IMR-90 (cell line): ENCODE data around the gene NFATC3. TPM values are rescaled to one million over a fixed set of nuclear protein-coding genes. Genes with fewer than 3 reads are reported as not detected.

ENCODE experiments used
- ATAC-seq: fragments of 200-7000 bp; cut with Tn5 transposase; 2 replicates; pipeline ENCODE4 v1.9.1; 2020; ENCODE audit warnings: low read depth, mild to moderate bottlenecking, moderate library complexity
- BruUV-seq: library from RNA; stranded (reverse); fragments of 400-500 nt; replicated peaks from 2 replicates; lab custom pipeline; 2021; lab: Mats Ljungman, UMichigan
- CTCF ChIA-PET: fragments of 300-600 bp; formaldehyde crosslinking; extraction: SDS; loops from one replicate; lab custom pipeline; 2021; ENCODE audit warnings: antibody characterized with exemption; lab: Yijun Ruan, JAX
- POLR2A ChIA-PET: fragments of 300-600 bp; sonication (Branson Sonifier 250); formaldehyde crosslinking; loops from one replicate; lab custom pipeline; 2022; ENCODE audit warnings: antibody characterized with exemption; ENCODE audit not compliant: unreplicated experiment; lab: Charles Lee
- DNase-seq: peaks from one replicate; pipeline ENCODE4 v3.0.0; 2013
- H2AFZ ChIP-seq: replicated peaks from 2 replicates; pipeline ENCODE3; 2013; ENCODE audit warnings: low read length, mild to moderate bottlenecking; ENCODE audit not compliant: poor library complexity
- H2AK5ac ChIP-seq: 2 replicates; pipeline ENCODE4 v1.6.1; 2013; ENCODE audit warnings: low read depth, low read length, inconsistent platforms
- H2AK9ac ChIP-seq: replicated peaks from 2 replicates; pipeline ENCODE3; 2013; ENCODE audit warnings: mild to moderate bottlenecking, low read depth, low read length, moderate library complexity; ENCODE audit not compliant: poor library complexity
- H2BK120ac ChIP-seq: 2 replicates; pipeline ENCODE4 v1.6.1; 2013; ENCODE audit warnings: low read depth, low read length, inconsistent platforms
- H2BK15ac ChIP-seq: 3 replicates; pipeline ENCODE4 v1.6.1; 2013; ENCODE audit warnings: low read depth, low read length, inconsistent platforms
- H2BK20ac ChIP-seq: 2 replicates; pipeline ENCODE4 v1.6.1; 2013; ENCODE audit warnings: low read depth, mild to moderate bottlenecking, inconsistent platforms, low read length, moderate library complexity
- H2BK5ac ChIP-seq: 2 replicates; pipeline ENCODE4 v1.6.1; 2013; ENCODE audit warnings: mild to moderate bottlenecking, low read depth, low read length, inconsistent platforms; ENCODE audit not compliant: poor library complexity, severe bottlenecking
- H3K14ac ChIP-seq: replicated peaks from 2 replicates; pipeline ENCODE4 v1.6.1; 2013; ENCODE audit warnings: low read depth, low read length, inconsistent platforms
- H3K18ac ChIP-seq: 2 replicates; pipeline ENCODE4 v1.6.1; 2013; ENCODE audit warnings: low read depth, low read length, control low read depth
- H3K23ac ChIP-seq: 2 replicates; pipeline ENCODE4 v1.6.1; 2013; ENCODE audit warnings: low read depth, low read length, inconsistent platforms
- H3K27ac ChIP-seq: 2 replicates; pipeline ENCODE4 v1.5.1; 2013; ENCODE audit warnings: mild to moderate bottlenecking, control low read depth, low read length; ENCODE audit not compliant: insufficient read depth
- H3K27me3 ChIP-seq: 2 replicates; pipeline ENCODE4 v1.6.1; 2013; ENCODE audit warnings: low read length; ENCODE audit not compliant: control insufficient read depth, insufficient read depth
- H3K36me3 ChIP-seq: 2 replicates; pipeline ENCODE4 v1.6.1; 2013; ENCODE audit warnings: low read length, mixed read lengths; ENCODE audit not compliant: control insufficient read depth, insufficient read depth
- H3K4ac ChIP-seq: 2 replicates; pipeline ENCODE4 v1.6.1; 2013; ENCODE audit warnings: low read depth, low read length, inconsistent platforms
- H3K4me1 ChIP-seq: 2 replicates; pipeline ENCODE4 v1.6.1; 2013; ENCODE audit warnings: low read length, mixed read lengths; ENCODE audit not compliant: control insufficient read depth, insufficient read depth
- H3K4me2 ChIP-seq: 2 replicates; pipeline ENCODE4 v1.6.1; 2013; ENCODE audit warnings: low read depth, mild to moderate bottlenecking, control low read depth, low read length, moderate library complexity
- H3K4me3 ChIP-seq: 2 replicates; pipeline ENCODE4 v1.5.1; 2013; ENCODE audit warnings: low read depth, mild to moderate bottlenecking, control low read depth, low read length, moderate library complexity; ENCODE audit not compliant: insufficient read depth
- H3K56ac ChIP-seq: 2 replicates; pipeline ENCODE4 v1.6.1; 2013; ENCODE audit warnings: low read length, inconsistent platforms; ENCODE audit not compliant: insufficient read depth; ENCODE audit errors: extremely low read depth
- H3K79me1 ChIP-seq, 2 experiments: 2 replicates each; pipeline ENCODE4 v1.6.1; 2013; ENCODE audit warnings: low read length in 2 of 2, inconsistent platforms in 1 of 2, low read depth in 1 of 2
- H3K9ac ChIP-seq: 2 replicates; pipeline ENCODE4 v1.6.1; 2013; ENCODE audit warnings: low read depth, low read length, control low read depth
- H3K9me1 ChIP-seq: 2 replicates; pipeline ENCODE4 v1.6.1; 2013; ENCODE audit warnings: low read length, inconsistent platforms; ENCODE audit not compliant: insufficient read depth
- H3K9me3 ChIP-seq: 2 replicates; pipeline ENCODE4 v1.6.1; 2013; ENCODE audit warnings: low read length; ENCODE audit not compliant: control insufficient read depth, insufficient read depth
- H4K20me1 ChIP-seq: 2 replicates; pipeline ENCODE4 v1.6.1; 2013; ENCODE audit warnings: low read length, inconsistent platforms; ENCODE audit not compliant: insufficient read depth
- H4K5ac ChIP-seq: 2 replicates; pipeline ENCODE4 v1.6.1; 2013; ENCODE audit warnings: mild to moderate bottlenecking, low read depth, low read length, control low read depth
- H4K8ac ChIP-seq, 2 experiments: 2 replicates each; pipeline ENCODE4 v1.6.1; 2013; ENCODE audit warnings: low read depth in 2 of 2, low read length in 2 of 2, control low read depth in 1 of 2, inconsistent platforms in 1 of 2
- H4K91ac ChIP-seq: 2 replicates; pipeline ENCODE4 v1.6.1; 2013; ENCODE audit warnings: low read depth, low read length, inconsistent platforms; ENCODE audit not compliant: insufficient read depth
- BHLHE40 ChIP-seq: fragments of 150-350 bp; IDR thresholded peaks from 2 replicates; pipeline ENCODE4 v1.6.1; 2016; ENCODE audit warnings: mild to moderate bottlenecking, low read depth, low read length
- CEBPB ChIP-seq: IDR thresholded peaks from 2 replicates; pipeline ENCODE4 v1.6.1; 2012; ENCODE audit warnings: low read depth, low read length, improper control_type of control experiment
- CHD1 ChIP-seq: IDR thresholded peaks from 2 replicates; pipeline ENCODE4 v1.6.1; 2012; ENCODE audit warnings: low read depth, low read length, improper control_type of control experiment
- FOS ChIP-seq: fragments of 150-350 bp; IDR thresholded peaks from 2 replicates; pipeline ENCODE4 v1.6.1; 2016; ENCODE audit warnings: low read depth, low read length
- MAFK ChIP-seq: IDR thresholded peaks from 2 replicates; pipeline ENCODE4 v1.6.1; 2012; ENCODE audit warnings: low read depth, low read length, improper control_type of control experiment
- MAZ ChIP-seq: IDR thresholded peaks from 2 replicates; pipeline ENCODE4 v1.6.1; 2012; ENCODE audit warnings: low read depth, mild to moderate bottlenecking, low read length, improper control_type of control experiment, moderate library complexity, borderline replicate concordance
- MXI1 ChIP-seq: IDR thresholded peaks from 2 replicates; pipeline ENCODE4 v1.6.1; 2012; ENCODE audit warnings: low read depth, mild to moderate bottlenecking, low read length, moderate library complexity, borderline replicate concordance
- NFE2L2 ChIP-seq: fragments of 150-350 bp; IDR thresholded peaks from 2 replicates; pipeline ENCODE4 v1.6.1; 2016; ENCODE audit warnings: low read depth, mild to moderate bottlenecking, low read length
- POLR2A ChIP-seq: IDR thresholded peaks from 2 replicates; pipeline ENCODE4 v1.6.1; 2012; ENCODE audit warnings: mild to moderate bottlenecking, low read depth, low read length
- RAD21 ChIP-seq: IDR thresholded peaks from 2 replicates; pipeline ENCODE4 v1.6.1; 2012; ENCODE audit warnings: low read length, improper control_type of control experiment
- RCOR1 ChIP-seq: IDR thresholded peaks from 2 replicates; pipeline ENCODE4 v1.6.1; 2012; ENCODE audit warnings: mild to moderate bottlenecking, low read length, improper control_type of control experiment; ENCODE audit not compliant: insufficient replicate concordance
- RFX5 ChIP-seq: IDR thresholded peaks from 2 replicates; pipeline ENCODE4 v1.8.0; 2012; ENCODE audit warnings: low read depth, mild to moderate bottlenecking, low read length, moderate library complexity
- SMC3 ChIP-seq: fragments of 150-350 bp; IDR thresholded peaks from 2 replicates; pipeline ENCODE4 v1.6.1; 2016; ENCODE audit warnings: low read depth, mild to moderate bottlenecking, antibody characterized with exemption, low read length, moderate library complexity
- WGBS, 2 experiments: methylation state at CpG; one replicate each; pipeline versions ENCODE4 v1.1.5 to v1.1.7; 2013; ENCODE audit warnings: missing lambda C conversion rate in 2 of 2; ENCODE audit not compliant: insufficient read length in 1 of 2; ENCODE audit errors: extremely low coverage in 2 of 2; 5-methylcytosine and 5-hydroxymethylcytosine counted together
- dilution Hi-C: fragments of 300-500 bp; cut with HindIII; formaldehyde crosslinking; loops from one replicate; pipeline ENCODE4 v1.14.3; 2018; ENCODE audit warnings: low sequenced_read_pairs; ENCODE audit not compliant: unreplicated experiment
- in situ Hi-C: fragments of 300-500 bp; cut with MboI; formaldehyde crosslinking; loops from 3 replicates; pipeline ENCODE4 v1.14.3; 2019; ENCODE audit warnings: low sequenced_read_pairs, inconsistent platforms, mixed read lengths
- intact Hi-C: fragments of 100-400 bp; cut with micrococcal nuclease; formaldehyde crosslinking; loops from 2 replicates; pipeline ENCODE4 v1.10.0; 2022
- polyA plus RNA-seq, 3 experiments: library from polyadenylated mRNA; depleted of rRNA; stranded (reverse); fragments of >200 nt; gene quantifications; 2 replicates each; pipeline ENCODE4 v1.2.3, GENCODE V29; 2012; ENCODE audit warnings: low replicate concordance in 1 of 3
- total RNA-seq: library from RNA; depleted of rRNA; stranded (reverse); fragments of >200 nt; gene quantifications from 2 replicates; pipeline ENCODE4 v1.2.3, GENCODE V29; 2012
- TF ChIP-seq, protein P1 (sequence below): fragments of 150-350 bp; IDR thresholded peaks from 2 replicates; pipeline ENCODE4 v1.6.1; 2017; ENCODE audit warnings: mild to moderate bottlenecking, antibody characterized with exemption, low read length, low read depth
- TF ChIP-seq, protein P2 (sequence below): conservative IDR thresholded peaks from 2 replicates; pipeline ENCODE4 v1.5.1; 2012; ENCODE audit warnings: mild to moderate bottlenecking, low read depth, low read length, improper control_type of control experiment
- TF ChIP-seq, protein P3 (sequence below): fragments of 150-350 bp; IDR thresholded peaks from 2 replicates; pipeline ENCODE4 v1.6.1; 2016; ENCODE audit warnings: low read depth, mild to moderate bottlenecking, low read length, moderate library complexity, borderline replicate concordance

Gene NFATC3
- total and polyA plus RNA-seq, 2 of the 4 experiments (the other 2 are of a cell fraction): 6.3 to 21.5 TPM

DNA sequence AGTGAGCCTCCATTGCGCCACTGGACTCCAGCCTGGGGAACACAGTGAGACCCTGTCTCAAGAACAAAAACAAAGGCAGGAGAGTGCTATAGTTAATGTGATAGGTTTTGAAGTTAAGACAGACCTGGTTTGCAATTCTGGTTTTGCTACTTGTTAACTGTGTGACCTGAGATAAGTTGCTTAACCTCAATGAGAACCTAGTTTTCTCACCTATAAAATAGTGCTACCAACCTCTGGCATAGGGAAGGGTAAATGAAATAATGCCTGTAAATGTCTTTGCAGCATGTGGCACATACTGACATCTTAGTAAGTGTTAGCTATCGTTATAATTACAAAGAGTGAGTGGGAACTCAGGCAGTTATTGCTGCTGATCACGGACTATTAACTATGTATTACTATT, 29.8 kb upstream of the NFATC3 start:
- H3K4ac ChIP-seq: no peak overlapping the region
- WGBS, 2 experiments: 100% methylated on average over 1 of the region's 3 CpGs; no CpG with 5 or more reads in 1 of the 2 experiments
- DNase-seq (no peak), ATAC-seq (no peak)
- POLR2A ChIA-PET: no interaction called here
- H3K14ac ChIP-seq: no peak overlapping the region
- H4K8ac ChIP-seq: no peak overlapping the region
- CTCF ChIA-PET: no interaction called here
- H2BK120ac ChIP-seq: no peak overlapping the region
- no peak overlapping the region for H4K5ac ChIP-seq
- no peaks in the 10 kb centered on the region for H3K4me1 ChIP-seq
- no peaks in the 10 kb centered on the region for H3K9me1 ChIP-seq
- H3K18ac ChIP-seq: no peak overlapping the region
- H3K79me1 ChIP-seq: no peaks in the 10 kb centered on the region; a peak in 1 of 4 replicates
- H3K4me3 ChIP-seq: no peak overlapping the region
- H3K4me2 ChIP-seq: no peak overlapping the region
- H2AK5ac ChIP-seq: no peak overlapping the region
- no peaks in the 10 kb centered on the region; the same call in 1 of the 2 replicates for H4K20me1 ChIP-seq
- TF ChIP-seq POLR2A (no peak), SMC3 (no peak), MXI1 (no peak), RFX5 (no peak), RAD21 (no peak), MAZ (no peak), RCOR1 (no peak), BHLHE40 (no peak), CEBPB (no peak), NFE2L2 (no peak), CHD1 (no peak), FOS (no peak), MAFK (no peak)
- TF ChIP-seq, protein P1, sequence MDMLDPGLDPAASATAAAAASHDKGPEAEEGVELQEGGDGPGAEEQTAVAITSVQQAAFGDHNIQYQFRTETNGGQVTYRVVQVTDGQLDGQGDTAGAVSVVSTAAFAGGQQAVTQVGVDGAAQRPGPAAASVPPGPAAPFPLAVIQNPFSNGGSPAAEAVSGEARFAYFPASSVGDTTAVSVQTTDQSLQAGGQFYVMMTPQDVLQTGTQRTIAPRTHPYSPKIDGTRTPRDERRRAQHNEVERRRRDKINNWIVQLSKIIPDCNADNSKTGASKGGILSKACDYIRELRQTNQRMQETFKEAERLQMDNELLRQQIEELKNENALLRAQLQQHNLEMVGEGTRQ: no peak
- TF ChIP-seq, protein P2, sequence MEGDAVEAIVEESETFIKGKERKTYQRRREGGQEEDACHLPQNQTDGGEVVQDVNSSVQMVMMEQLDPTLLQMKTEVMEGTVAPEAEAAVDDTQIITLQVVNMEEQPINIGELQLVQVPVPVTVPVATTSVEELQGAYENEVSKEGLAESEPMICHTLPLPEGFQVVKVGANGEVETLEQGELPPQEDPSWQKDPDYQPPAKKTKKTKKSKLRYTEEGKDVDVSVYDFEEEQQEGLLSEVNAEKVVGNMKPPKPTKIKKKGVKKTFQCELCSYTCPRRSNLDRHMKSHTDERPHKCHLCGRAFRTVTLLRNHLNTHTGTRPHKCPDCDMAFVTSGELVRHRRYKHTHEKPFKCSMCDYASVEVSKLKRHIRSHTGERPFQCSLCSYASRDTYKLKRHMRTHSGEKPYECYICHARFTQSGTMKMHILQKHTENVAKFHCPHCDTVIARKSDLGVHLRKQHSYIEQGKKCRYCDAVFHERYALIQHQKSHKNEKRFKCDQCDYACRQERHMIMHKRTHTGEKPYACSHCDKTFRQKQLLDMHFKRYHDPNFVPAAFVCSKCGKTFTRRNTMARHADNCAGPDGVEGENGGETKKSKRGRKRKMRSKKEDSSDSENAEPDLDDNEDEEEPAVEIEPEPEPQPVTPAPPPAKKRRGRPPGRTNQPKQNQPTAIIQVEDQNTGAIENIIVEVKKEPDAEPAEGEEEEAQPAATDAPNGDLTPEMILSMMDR: no peak
- TF ChIP-seq, protein P3, sequence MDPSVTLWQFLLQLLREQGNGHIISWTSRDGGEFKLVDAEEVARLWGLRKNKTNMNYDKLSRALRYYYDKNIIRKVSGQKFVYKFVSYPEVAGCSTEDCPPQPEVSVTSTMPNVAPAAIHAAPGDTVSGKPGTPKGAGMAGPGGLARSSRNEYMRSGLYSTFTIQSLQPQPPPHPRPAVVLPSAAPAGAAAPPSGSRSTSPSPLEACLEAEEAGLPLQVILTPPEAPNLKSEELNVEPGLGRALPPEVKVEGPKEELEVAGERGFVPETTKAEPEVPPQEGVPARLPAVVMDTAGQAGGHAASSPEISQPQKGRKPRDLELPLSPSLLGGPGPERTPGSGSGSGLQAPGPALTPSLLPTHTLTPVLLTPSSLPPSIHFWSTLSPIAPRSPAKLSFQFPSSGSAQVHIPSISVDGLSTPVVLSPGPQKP: no peak
- H3K9ac ChIP-seq: no peak overlapping the region
- H3K27me3 ChIP-seq: no peaks in the 10 kb centered on the region
- H3K9me3 ChIP-seq: no peaks in the 10 kb centered on the region
- no peak overlapping the region for H2BK15ac ChIP-seq
- no peak overlapping the region for H2BK20ac ChIP-seq
- BruUV-seq: no TSS peak
- H3K56ac ChIP-seq: no peak overlapping the region
- intact Hi-C loops (no loop called here), dilution Hi-C loops (no loop called here), in situ Hi-C loops (no loop called here)
- no peak overlapping the region for H2AFZ ChIP-seq
- no peak overlapping the region for H2AK9ac ChIP-seq
- H4K91ac ChIP-seq: no peak overlapping the region
- peaks cover 19% of the 10 kb centered on the region for H3K36me3 ChIP-seq
- H3K23ac ChIP-seq: no peak overlapping the region
- no peak overlapping the region for H2BK5ac ChIP-seq
- no peak overlapping the region for H3K27ac ChIP-seq
